ENCODE measurements around the gene MAP3K4. TPM values are rescaled to one million over a fixed set of nuclear protein-coding genes. Genes with fewer than 3 reads are reported as not detected.

MAP3K4 gene
- total RNA-seq, 1 donor from 2014 or later: 51.6 TPM

DNA sequence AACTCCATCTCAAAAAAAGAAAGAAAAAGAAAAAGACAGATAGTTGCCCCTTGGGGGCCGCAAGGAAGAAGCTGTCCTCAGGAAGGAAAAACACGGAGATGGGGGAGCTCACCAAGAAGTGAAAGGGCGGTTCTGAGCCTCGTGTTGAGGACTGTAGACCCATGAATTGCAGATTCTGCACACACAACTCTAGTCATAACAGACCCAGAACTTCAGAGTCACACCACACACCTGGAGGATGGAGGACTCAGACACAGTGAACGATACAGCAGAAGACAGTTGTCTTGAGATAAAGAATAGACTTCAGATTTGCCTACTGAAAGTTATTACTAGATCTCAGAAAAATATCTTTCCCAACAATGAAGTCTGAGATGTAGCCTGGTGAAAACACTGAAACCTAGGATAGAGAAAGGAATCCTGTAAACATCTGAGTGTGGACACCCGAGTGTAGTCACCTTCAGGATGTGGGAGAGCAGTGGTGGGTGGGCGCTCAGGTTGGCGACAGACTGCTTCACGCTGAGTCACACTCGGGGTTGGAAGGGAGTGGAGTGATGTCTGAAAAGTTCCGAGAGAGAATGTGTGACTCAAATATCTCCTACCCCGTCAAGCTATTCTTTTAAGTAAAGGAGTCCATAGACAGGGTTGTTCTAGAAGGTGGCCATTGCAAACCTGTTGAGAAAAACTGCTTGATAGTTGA lies 88.1 kb downstream of the MAP3K4 start:
- no peak overlapping the region for H3K27ac Mint-ChIP-seq
- H3K9me3 Mint-ChIP-seq: no peaks in the 10 kb centered on the region
- H3K4me3 Mint-ChIP-seq: no peak overlapping the region
- peaks cover 2% of the 10 kb centered on the region for H3K36me3 Mint-ChIP-seq
- no peak for DNase-seq (ENCODE audit: extremely low spot score, unreplicated experiment)
- no peak for TF ChIP-seq CTCF (conservative IDR thresholded peaks at IDR 0.05)
- H3K27me3 Mint-ChIP-seq: no peaks in the 10 kb centered on the region
- peaks cover 2% of the 10 kb centered on the region for H3K4me1 Mint-ChIP-seq (ENCODE audit: unreplicated experiment)

DNA sequence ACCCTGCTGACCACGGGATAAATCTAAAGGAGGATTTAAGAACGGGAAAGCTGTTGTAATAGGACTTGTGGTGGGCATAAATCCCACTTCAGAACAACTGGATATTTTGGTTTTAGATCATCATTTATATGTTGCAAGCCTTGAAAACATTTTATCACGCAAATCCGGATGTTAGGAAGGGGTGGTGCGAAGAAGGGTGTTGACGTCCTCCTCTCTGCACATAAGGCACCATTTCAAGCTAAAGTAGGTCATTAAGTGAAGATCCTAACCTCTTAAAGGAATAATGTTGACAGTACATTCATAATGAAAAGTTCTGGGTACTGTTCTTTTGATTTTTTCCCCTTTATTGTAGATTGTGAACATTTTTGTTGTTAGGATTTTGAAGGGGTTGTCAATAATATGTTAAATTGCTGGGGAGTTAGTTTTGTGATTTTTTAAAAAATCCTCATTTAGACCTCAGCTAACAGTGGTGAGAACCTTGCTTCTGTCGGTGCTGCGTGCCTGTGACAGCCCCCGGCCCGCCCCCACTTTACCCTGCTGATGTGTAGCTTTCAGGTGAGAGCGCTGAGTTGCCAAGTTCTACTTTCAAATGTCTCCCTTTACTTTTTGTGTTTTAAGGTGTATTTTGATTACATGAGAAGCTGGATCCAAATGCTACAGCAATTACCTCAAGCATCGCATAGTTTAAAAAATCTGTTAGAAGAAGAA lies 88.8 kb downstream of the MAP3K4 start:
- Mint-ChIP-seq H3K27me3 (no peaks in the 10 kb centered on the region), H3K36me3 (peaks cover 5% of the 10 kb centered on the region), H3K27ac (no peak overlapping the region), H3K9me3 (no peaks in the 10 kb centered on the region), H3K4me1 (ENCODE audit: unreplicated experiment) (no peaks in the 10 kb centered on the region), H3K4me3 (no peak overlapping the region)
- no peak for TF ChIP-seq CTCF (conservative IDR thresholded peaks at IDR 0.05)
- DNase-seq (ENCODE audit: extremely low spot score, unreplicated experiment): no peak

- Mint-ChIP-seq H3K27me3 (no peaks in the 10 kb centered on the region), H3K4me3 (no peak overlapping the region), H3K9me3 (no peaks in the 10 kb centered on the region), H3K4me1 (ENCODE audit: unreplicated experiment) (no peaks in the 10 kb centered on the region), H3K36me3 (peaks cover 5% of the 10 kb centered on the region), H3K27ac (no peak overlapping the region)
- DNase-seq (ENCODE audit: extremely low spot score, unreplicated experiment): no peak
- no peak for TF ChIP-seq CTCF (conservative IDR thresholded peaks at IDR 0.05)
Measured at GRCh38 chr6:161082215-161082614, 90.6 kb downstream of the MAP3K4 start.

DNA sequence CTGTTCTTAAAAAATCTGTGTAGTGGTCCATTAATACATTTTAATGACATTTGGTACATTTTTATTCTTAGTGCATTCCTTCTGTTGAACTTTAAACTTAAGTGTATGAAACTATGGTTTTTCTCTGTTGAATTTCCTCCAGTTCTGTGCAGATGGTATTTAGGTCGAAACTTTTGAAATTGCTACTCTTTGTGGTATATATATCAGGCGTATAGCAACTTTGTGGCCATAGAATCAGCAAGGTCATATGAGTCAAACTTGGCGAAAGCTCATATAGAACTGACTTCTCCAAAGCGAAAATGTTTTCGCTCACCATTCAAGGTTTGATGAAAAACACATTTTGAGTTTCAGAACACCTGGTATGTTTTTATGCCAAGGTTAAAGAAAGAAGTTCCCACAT lies 93.7 kb downstream of the MAP3K4 start:
- no peak for DNase-seq (ENCODE audit: extremely low spot score, unreplicated experiment)
- Mint-ChIP-seq H3K4me1 (ENCODE audit: unreplicated experiment) (no peaks in the 10 kb centered on the region), H3K27ac (no peak overlapping the region), H3K36me3 (peaks cover 20% of the 10 kb centered on the region), H3K27me3 (no peaks in the 10 kb centered on the region), H3K4me3 (no peak overlapping the region), H3K9me3 (no peaks in the 10 kb centered on the region)
- no peak for TF ChIP-seq CTCF (conservative IDR thresholded peaks at IDR 0.05)

DNA sequence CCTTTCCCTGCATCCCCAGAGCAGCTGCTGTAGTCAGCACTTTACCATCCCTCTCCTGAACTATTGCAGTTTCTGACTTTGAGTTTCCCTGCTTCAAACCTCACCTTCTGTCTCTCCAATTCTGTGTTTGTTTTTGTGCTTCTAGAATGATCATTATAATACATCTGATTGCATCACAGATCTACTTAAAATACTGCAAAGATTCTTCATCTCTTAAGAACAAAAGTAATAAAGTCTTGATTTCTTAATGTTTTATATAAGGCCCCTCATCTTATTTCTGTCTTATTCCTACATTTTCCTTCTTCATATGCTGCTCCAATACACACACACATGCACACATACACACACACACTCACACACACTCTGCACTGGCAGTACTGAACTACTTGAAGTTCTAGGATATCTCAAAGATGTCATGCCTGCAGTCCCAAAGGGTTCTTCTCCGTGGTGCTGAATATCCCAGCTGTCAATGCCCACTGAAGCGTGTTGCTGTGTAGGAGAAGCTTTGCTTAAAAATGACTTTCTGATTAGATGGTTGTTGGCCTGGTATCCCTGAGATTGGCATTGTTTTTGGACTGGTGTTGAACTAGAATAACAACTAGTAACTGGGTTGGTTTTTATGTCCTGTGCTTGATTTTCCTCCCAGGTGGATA lies 97.2 kb downstream of the MAP3K4 start:
- Mint-ChIP-seq H3K4me1 (ENCODE audit: unreplicated experiment) (no peaks in the 10 kb centered on the region), H3K4me3 (no peak overlapping the region), H3K9me3 (no peaks in the 10 kb centered on the region), H3K36me3 (peaks cover 22% of the 10 kb centered on the region), H3K27me3 (no peaks in the 10 kb centered on the region), H3K27ac (no peak overlapping the region)
- no peak for DNase-seq (ENCODE audit: extremely low spot score, unreplicated experiment)
- TF ChIP-seq CTCF (conservative IDR thresholded peaks at IDR 0.05): no peak
